ENCODE results near the gene MARVELD3. TPM values are rescaled to one million over a fixed set of nuclear protein-coding genes. Genes with fewer than 3 reads are reported as not detected.

Gene MARVELD3
- total RNA-seq, 4 donors from 2014 or later = 3.8 to 10.2 (median 6.2) TPM

DNA sequence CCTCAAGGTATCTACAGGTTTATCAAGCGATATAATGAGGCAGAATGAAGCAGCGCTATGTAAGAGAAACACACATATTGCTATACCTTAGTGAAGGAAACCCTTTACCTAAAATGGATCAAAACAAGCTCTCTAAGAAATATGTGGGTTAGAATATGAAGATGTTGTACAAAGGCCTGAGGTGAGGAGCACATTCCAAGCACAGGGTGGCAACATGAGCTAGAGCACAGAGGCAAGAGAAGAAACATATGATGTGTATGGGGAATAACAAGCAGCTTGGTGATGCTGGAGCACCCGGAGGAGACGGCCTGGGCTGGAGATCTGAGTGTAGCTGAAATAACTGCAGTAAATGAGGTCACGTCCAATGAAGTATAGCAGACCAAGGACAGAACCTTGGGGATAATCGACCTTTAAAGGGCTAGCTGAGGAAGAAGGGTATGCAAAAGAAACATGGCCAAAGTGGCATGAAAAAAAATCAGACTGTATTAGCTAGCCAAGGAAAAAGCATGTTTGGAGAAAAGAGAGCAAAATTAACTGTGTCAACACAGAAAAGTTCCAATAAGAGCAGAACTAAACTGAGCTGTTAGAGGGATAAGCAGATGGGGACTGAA lies 44.0 kb downstream of the MARVELD3 start:
- H3K27ac ChIP-seq = no peak overlapping the region
- no peaks in the 10 kb centered on the region for H3K9me3 ChIP-seq
- no peaks in the 10 kb centered on the region for H3K4me1 ChIP-seq
- no peak for TF ChIP-seq POLR2A (IDR thresholded peaks at IDR 0.05)
- TF ChIP-seq, protein P1, sequence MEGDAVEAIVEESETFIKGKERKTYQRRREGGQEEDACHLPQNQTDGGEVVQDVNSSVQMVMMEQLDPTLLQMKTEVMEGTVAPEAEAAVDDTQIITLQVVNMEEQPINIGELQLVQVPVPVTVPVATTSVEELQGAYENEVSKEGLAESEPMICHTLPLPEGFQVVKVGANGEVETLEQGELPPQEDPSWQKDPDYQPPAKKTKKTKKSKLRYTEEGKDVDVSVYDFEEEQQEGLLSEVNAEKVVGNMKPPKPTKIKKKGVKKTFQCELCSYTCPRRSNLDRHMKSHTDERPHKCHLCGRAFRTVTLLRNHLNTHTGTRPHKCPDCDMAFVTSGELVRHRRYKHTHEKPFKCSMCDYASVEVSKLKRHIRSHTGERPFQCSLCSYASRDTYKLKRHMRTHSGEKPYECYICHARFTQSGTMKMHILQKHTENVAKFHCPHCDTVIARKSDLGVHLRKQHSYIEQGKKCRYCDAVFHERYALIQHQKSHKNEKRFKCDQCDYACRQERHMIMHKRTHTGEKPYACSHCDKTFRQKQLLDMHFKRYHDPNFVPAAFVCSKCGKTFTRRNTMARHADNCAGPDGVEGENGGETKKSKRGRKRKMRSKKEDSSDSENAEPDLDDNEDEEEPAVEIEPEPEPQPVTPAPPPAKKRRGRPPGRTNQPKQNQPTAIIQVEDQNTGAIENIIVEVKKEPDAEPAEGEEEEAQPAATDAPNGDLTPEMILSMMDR (IDR thresholded peaks at IDR 0.05) = no peak
- no peak for TF ChIP-seq POLR2AphosphoS5 (IDR thresholded peaks at IDR 0.05)
- TF ChIP-seq EP300 (IDR thresholded peaks at IDR 0.05) = no peak
- H3K36me3 ChIP-seq = peaks cover 84% of the 10 kb centered on the region
- whole genome bisulfite sequencing = 92% methylated on average over 6 of the region's 6 CpGs
- no peak overlapping the region for H3K4me3 ChIP-seq
- H3K27me3 ChIP-seq = no peaks in the 10 kb centered on the region
- no peak for DNase-seq (ENCODE audit: low spot score in 2 of 2)

DNA sequence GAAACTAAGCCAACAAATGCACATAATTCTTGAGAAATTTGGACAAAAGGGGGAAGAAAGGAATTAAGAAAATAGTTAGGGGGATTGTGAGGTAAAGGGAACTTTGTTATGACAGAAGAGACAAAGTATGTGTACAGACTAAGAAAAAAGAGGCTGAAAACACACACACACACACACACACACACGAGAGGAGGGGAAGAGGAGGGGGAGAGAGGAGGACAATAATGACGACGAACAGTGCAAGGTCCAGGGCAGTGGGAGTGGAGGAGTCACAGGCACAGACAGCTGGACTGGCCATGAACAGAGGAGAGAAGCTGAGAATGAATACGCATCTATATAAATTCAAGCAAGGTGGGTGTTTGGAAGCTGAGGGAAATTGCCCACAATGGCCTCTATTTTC lies 44.6 kb downstream of the MARVELD3 start:
- no peaks in the 10 kb centered on the region for H3K27me3 ChIP-seq
- 78% methylated on average over 4 of the region's 4 CpGs for WGBS
- H3K4me3 ChIP-seq = no peak overlapping the region
- TF ChIP-seq POLR2AphosphoS5 (IDR thresholded peaks at IDR 0.05) = no peak
- TF ChIP-seq POLR2A (IDR thresholded peaks at IDR 0.05) = no peak
- TF ChIP-seq, protein P1 (IDR thresholded peaks at IDR 0.05) = no peak
- no peak for TF ChIP-seq EP300 (IDR thresholded peaks at IDR 0.05)
- DNase-seq (ENCODE audit: low spot score in 2 of 2) = no peak
- H3K9me3 ChIP-seq = no peaks in the 10 kb centered on the region
- peaks cover 86% of the 10 kb centered on the region for H3K36me3 ChIP-seq
- no peaks in the 10 kb centered on the region for H3K4me1 ChIP-seq
- no peak overlapping the region for H3K27ac ChIP-seq

DNA sequence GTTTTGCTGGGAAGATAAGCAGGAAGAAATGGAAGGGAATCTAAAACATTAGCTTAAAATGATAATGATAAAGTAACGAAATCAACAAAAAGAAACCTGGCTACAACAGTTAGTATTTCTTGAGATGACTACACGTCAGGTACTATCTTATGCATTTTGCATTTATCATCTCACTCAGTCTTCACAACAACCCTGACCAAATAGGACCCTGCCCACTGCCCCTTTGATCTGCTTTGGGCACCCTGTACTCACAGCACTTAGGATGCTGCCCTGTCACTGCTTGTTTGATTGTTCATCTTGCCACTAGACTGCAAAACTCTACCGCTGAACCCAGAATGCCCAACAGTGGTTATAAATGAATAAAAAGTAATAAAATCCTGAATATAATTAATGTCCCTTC lies 45.2 kb downstream of the MARVELD3 start:
- Histone ChIP-seq H3K27me3 (no peaks in the 10 kb centered on the region), H3K9me3 (no peaks in the 10 kb centered on the region), H3K27ac (no peak overlapping the region), H3K4me3 (no peak overlapping the region), H3K36me3 (peaks cover 86% of the 10 kb centered on the region), H3K4me1 (no peaks in the 10 kb centered on the region)
- 95% methylated on average over 3 of the region's 3 CpGs for whole genome bisulfite sequencing
- TF ChIP-seq, protein P1 (IDR thresholded peaks at IDR 0.05) = no peak
- TF ChIP-seq EP300 (IDR thresholded peaks at IDR 0.05) (no peak), POLR2A (IDR thresholded peaks at IDR 0.05) (no peak), POLR2AphosphoS5 (IDR thresholded peaks at IDR 0.05) (no peak)
- DNase-seq (ENCODE audit: low spot score in 2 of 2) = no peak

DNA sequence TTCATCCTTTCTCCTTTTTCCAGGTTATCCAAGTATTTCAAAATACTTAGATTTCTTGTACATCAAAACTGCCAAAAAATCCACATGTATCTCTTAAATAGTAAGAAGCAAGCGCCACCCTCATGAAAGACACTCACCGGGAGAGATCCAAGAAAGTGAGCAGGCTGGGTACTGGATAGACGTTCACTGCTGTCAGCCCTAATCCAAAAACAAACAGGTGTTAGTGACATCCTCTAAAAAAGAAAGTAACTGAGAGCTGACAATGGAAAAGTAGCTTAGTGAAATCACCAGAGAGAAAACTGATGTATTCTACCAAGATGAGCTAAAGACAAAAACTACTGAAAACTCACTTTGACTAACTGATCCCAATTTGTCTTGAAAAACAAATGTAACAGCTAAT lies 46.1 kb downstream of the MARVELD3 start:
- 90% methylated on average over 3 of the region's 3 CpGs for WGBS
- peaks cover 85% of the 10 kb centered on the region for H3K36me3 ChIP-seq

DNA sequence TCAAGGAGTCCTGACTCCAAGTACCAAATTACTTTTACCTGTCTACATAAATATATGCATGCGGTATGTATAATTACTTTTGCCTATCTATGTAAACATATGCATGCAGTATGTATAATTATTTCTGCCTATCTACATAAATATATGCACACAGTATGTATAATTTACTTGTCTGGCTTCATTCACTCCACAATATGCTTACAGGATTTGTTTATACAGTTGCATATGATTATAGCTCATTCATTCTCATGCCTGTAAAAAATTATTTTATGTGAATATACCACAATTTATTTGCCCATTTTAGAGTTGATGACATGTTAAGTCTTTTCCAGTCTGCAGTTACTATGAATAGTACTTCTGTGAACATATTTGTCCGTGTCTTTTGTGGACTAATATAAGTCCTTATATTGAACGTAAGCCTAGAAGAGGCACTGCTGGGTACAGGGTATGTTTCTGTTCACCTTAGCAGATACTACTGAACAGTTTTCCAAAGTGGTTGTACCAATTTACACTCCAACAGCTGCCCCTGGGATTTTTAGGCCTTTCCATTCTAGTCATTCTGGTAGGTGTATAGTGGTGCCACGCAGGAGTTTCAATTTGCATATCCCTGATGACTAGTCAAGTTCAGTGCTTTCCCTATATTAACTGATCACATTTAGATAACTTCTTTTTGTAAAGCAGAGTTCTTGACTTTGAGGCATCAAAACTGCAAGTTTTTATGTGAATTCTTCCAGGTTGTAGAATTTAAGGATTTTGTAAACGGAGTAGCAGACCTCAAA lies 47.0 kb downstream of the MARVELD3 start:
- peaks cover 78% of the 10 kb centered on the region for H3K36me3 ChIP-seq
- WGBS = 88% methylated on average over 5 of the region's 5 CpGs
- TF ChIP-seq EP300 (IDR thresholded peaks at IDR 0.05) = no peak
- TF ChIP-seq, protein P1 (IDR thresholded peaks at IDR 0.05) = no peak
- no peak for TF ChIP-seq POLR2A (IDR thresholded peaks at IDR 0.05)
- TF ChIP-seq POLR2AphosphoS5 (IDR thresholded peaks at IDR 0.05) = no peak

More for the DNA sequence above, 46.1 kb downstream of the MARVELD3 start:
- Histone ChIP-seq H3K9me3 (no peaks in the 10 kb centered on the region), H3K27ac (no peak overlapping the region), H3K4me3 (no peak overlapping the region), H3K27me3 (no peaks in the 10 kb centered on the region), H3K4me1 (no peaks in the 10 kb centered on the region)
- TF ChIP-seq POLR2A (IDR thresholded peaks at IDR 0.05) (no peak), EP300 (IDR thresholded peaks at IDR 0.05) (no peak), POLR2AphosphoS5 (IDR thresholded peaks at IDR 0.05) (no peak)
- TF ChIP-seq, protein P1 (IDR thresholded peaks at IDR 0.05) = no peak
- no peak for DNase-seq (ENCODE audit: low spot score in 2 of 2)

More for the DNA sequence above, 47.0 kb downstream of the MARVELD3 start:
- no peaks in the 10 kb centered on the region for H3K9me3 ChIP-seq
- H3K4me1 ChIP-seq = no peaks in the 10 kb centered on the region
- no peak overlapping the region for H3K4me3 ChIP-seq
- H3K27me3 ChIP-seq = no peaks in the 10 kb centered on the region
- DNase-seq (ENCODE audit: low spot score in 2 of 2) = no peak
- H3K27ac ChIP-seq = no peak overlapping the region
